ENCODE measurements around the gene ADGRD1.

ADGRD1 gene

GRCh38 chr12:131187602-131188001 is 233.9 kb downstream of the ADGRD1 start:
- no peak overlapping the region for H3K4me3 ChIP-seq (ENCODE audit: low read depth, low read length)
- no peak for TF ChIP-seq CTCF (IDR thresholded peaks at IDR 0.05; ENCODE audit: low read depth, low read length)

GRCh38 chr12:131188131-131189050 is 234.7 kb downstream of the ADGRD1 start:
- TF ChIP-seq CTCF (IDR thresholded peaks at IDR 0.05; ENCODE audit: low read depth, low read length): no peak
- no peak overlapping the region for H3K4me3 ChIP-seq (ENCODE audit: low read depth, low read length)

DNA sequence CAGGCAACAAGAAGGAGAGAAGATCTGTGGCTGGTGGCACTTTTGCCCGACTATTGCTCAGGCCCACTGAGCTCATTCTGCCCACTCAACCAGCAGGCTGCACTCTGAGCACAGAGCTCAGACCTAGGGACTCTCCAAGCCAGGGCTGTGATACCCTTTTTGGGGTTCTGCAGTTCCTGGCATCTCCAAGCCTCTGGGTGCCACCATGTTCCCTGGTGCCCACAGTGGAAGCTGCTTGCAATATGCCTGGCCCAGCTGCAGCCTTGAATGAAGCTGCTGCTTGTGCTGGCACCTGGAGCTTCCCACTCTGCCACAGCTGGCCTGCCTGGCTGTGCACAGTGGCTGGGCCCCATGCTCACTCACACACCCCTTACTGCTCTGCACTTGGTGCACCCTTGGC is 236.1 kb downstream of the ADGRD1 start:
- no peak for TF ChIP-seq CTCF (IDR thresholded peaks at IDR 0.05; ENCODE audit: low read depth, low read length)

GRCh38 chr12:131190965-131191364 is 237.3 kb downstream of the ADGRD1 start:
- no peak for TF ChIP-seq CTCF (IDR thresholded peaks at IDR 0.05; ENCODE audit: low read depth, low read length)
- H3K4me3 ChIP-seq (ENCODE audit: low read depth, low read length): no peak overlapping the region

More for the DNA sequence above, 236.1 kb downstream of the ADGRD1 start:
- H3K4me3 ChIP-seq (ENCODE audit: low read depth, low read length): no peak overlapping the region

All from WI38 (cell line).